ENCODE results near the gene CD93.

The CD93 gene

GRCh38 chr20:23034721-23035671, 51.1 kb downstream of the CD93 start, which contains the start of gene SSTR4:
Gene SSTR4 (plus strand): TSS chr20:23035312. CDS start chr20:23035484, 172 bp downstream.
- Histone ChIP-seq H3K9me3 (ENCODE audit: control insufficient read depth, insufficient read depth, low read length) (no peaks in the 10 kb centered on the region), H3K9ac (ENCODE audit: low read depth, low read length) (no peak within 1 kb of the TSS), H3K27me3 (ENCODE audit: control insufficient read depth, insufficient read depth, low read length) (peaks cover 64% of the 10 kb centered on the region), H3K4me1 (ENCODE audit: control insufficient read depth, insufficient read depth, low read length) (no peaks in the 10 kb centered on the region), H3K36me3 (ENCODE audit: control insufficient read depth, insufficient read depth, low read length) (no peaks in the 10 kb centered on the region), H3K4me3 (ENCODE audit: low read depth, low read length) (peak within 1 kb of the TSS; percentile 35)

GRCh38 chr20:23033918-23034317, 52.2 kb downstream of the CD93 start:
- Histone ChIP-seq H3K4me3 (ENCODE audit: low read depth, low read length) (no peak overlapping the region), H3K36me3 (ENCODE audit: control insufficient read depth, insufficient read depth, low read length) (no peaks in the 10 kb centered on the region), H3K9ac (ENCODE audit: low read depth, low read length) (no peak overlapping the region), H3K27me3 (ENCODE audit: control insufficient read depth, insufficient read depth, low read length) (peaks cover 61% of the 10 kb centered on the region), H3K4me1 (ENCODE audit: control insufficient read depth, insufficient read depth, low read length) (no peaks in the 10 kb centered on the region), H3K9me3 (ENCODE audit: control insufficient read depth, insufficient read depth, low read length) (no peaks in the 10 kb centered on the region)

- Histone ChIP-seq H3K36me3 (ENCODE audit: control insufficient read depth, insufficient read depth, low read length) (no peaks in the 10 kb centered on the region), H3K27me3 (ENCODE audit: control insufficient read depth, insufficient read depth, low read length) (peaks cover 51% of the 10 kb centered on the region), H3K9ac (ENCODE audit: low read depth, low read length) (no peak overlapping the region)
Observed at GRCh38 chr20:23032750-23033078, 53.4 kb downstream of the CD93 start.

DNA sequence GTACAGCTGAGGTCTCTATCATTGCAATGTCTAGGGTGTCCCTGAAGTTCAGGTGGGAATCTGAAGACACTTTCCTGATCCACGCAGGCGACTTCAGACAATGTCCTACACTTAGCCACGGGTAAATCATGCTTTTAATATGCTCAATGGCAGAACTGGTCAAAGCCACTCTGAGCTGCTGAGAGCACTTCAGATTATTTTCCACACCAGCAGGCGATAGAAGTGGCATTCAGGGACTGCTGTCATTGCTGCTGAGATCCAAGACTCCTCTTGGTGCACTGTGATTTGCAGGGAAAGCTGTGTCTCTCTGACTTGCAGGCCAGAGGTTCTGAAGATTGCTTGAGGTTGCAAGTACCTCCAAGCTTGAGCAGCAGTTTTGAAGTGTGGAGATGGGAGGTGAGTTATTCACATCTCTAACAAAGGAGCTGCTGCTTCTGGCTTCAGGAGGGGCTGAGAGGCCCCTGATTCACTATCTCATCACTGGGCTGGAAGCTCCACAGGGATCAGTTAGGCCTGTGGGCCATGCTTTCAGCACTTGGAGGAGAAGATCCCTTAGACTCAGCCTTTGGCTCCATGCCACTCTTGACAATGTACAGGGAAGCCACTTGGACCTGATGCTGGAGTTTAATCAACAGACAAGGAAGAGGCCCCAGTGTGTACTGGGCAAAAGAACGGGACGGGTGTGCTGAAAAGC, 53.9 kb downstream of the CD93 start:
- H3K4me1 ChIP-seq (ENCODE audit: control insufficient read depth, insufficient read depth, low read length), result no peaks in the 10 kb centered on the region
- H3K4me3 ChIP-seq (ENCODE audit: low read depth, low read length), result no peak overlapping the region
- H3K9ac ChIP-seq (ENCODE audit: low read depth, low read length), result no peak overlapping the region
- no peaks in the 10 kb centered on the region for H3K36me3 ChIP-seq (ENCODE audit: control insufficient read depth, insufficient read depth, low read length)
- H3K27me3 ChIP-seq (ENCODE audit: control insufficient read depth, insufficient read depth, low read length), result peaks cover 48% of the 10 kb centered on the region
- no peaks in the 10 kb centered on the region for H3K9me3 ChIP-seq (ENCODE audit: control insufficient read depth, insufficient read depth, low read length)

More at GRCh38 chr20:23032750-23033078, 53.4 kb downstream of the CD93 start:
- no peaks in the 10 kb centered on the region for H3K9me3 ChIP-seq (ENCODE audit: control insufficient read depth, insufficient read depth, low read length)
- no peaks in the 10 kb centered on the region for H3K4me1 ChIP-seq (ENCODE audit: control insufficient read depth, insufficient read depth, low read length)
- H3K4me3 ChIP-seq (ENCODE audit: low read depth, low read length), result no peak overlapping the region

DNA sequence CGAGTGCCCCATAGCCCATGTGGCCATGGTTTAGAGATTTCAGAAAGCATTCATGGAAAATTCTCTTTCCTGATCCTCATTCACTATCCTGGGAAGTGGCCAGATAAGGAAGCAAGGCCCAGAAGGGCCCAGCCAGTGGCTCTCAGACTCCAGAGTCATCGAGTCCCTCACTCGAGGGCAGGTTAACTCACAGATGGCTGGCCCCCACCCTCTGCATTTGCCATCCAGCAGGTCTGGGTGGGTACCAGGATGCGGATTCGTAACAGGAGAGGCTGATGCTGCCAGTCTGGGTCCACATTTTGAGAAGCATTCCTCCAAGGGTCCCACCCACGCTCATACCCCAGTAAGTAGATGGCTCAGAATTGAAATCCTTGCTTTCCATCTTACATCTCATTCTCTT, 54.8 kb downstream of the CD93 start:
- H3K9ac ChIP-seq (ENCODE audit: low read depth, low read length), result no peak overlapping the region
- peaks cover 39% of the 10 kb centered on the region for H3K27me3 ChIP-seq (ENCODE audit: control insufficient read depth, insufficient read depth, low read length)
- H3K36me3 ChIP-seq (ENCODE audit: control insufficient read depth, insufficient read depth, low read length), result no peaks in the 10 kb centered on the region
- H3K4me1 ChIP-seq (ENCODE audit: control insufficient read depth, insufficient read depth, low read length), result no peaks in the 10 kb centered on the region
- no peak overlapping the region for H3K4me3 ChIP-seq (ENCODE audit: low read depth, low read length)
- H3K9me3 ChIP-seq (ENCODE audit: control insufficient read depth, insufficient read depth, low read length), result no peaks in the 10 kb centered on the region
